ENCODE measurements around the gene DYNC2H1.

DYNC2H1 gene

DNA sequence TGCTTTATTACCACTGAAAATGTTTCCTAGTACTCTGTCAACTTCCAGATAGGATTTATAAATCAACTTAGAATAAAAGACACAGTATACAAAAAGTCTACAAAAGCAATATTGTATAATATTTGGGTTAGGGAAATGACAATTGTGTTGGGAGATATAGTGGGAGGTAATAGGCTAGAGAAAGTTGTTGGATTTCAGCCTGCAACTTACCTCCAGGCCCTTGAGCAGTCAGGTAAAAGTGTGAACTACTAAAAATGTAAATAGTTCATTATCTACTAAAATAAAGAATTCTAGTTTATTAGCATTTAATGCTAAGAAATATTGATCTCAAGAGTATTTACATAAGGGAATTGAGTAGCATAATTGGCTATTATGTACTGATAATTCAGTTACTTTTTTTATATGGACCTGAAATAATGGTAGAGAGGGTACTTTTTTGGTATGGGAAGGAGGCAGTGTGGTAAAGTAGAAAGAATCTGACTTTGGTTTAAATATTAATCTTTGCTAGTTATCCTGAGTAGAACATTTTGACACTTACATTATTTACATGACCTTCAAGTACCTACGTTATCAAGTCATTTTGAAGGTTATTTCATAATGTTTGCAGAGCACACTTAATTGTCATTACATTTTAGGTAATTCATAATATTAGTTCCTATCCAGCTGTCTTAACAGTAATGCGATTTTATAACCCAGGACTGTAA is 55.0 kb downstream of the DYNC2H1 start:
- no peak for TF ChIP-seq LEF1 (IDR thresholded peaks at IDR 0.05; ENCODE audit: borderline replicate concordance)
- no peak for TF ChIP-seq ZNF384 (IDR thresholded peaks at IDR 0.05)
- TF ChIP-seq TARDBP (IDR thresholded peaks at IDR 0.05) = no peak
- no peak for TF ChIP-seq SUZ12 (IDR thresholded peaks at IDR 0.05)
- TF ChIP-seq L3MBTL2 (conservative IDR thresholded peaks at IDR 0.05) = no peak
- TF ChIP-seq ELF4 (IDR thresholded peaks at IDR 0.05) = no peak
- TF ChIP-seq CTBP1 (IDR thresholded peaks at IDR 0.05; ENCODE audit: borderline replicate concordance) = no peak
- POLR2A ChIA-PET = no interaction called here
- DNase-seq (ENCODE audit: extremely low spot score) = no peak
- CTCF ChIA-PET = no interaction called here

DNA sequence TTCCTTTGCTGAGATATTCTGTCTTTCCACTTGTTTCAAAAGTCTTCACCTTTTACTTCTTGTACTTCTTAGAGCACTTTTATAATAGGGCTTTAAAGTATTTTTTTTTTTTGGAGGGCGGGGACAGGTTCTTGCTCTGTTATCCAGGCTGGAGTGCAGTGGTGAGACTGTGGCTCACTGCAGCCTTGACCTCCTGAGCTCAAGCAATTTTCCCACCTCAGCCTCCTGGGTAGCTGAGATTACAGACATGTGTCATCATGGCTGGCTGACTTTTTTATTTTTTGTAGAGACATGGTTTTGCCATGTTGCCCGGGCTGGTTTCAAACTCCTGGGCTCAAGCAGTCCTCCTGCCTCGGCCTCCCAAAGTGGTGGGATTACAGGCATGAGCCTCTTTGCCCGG is 57.9 kb downstream of the DYNC2H1 start:
- ChIA-PET POLR2A (no interaction called here), CTCF (no interaction called here)
- no peak for TF ChIP-seq BHLHE40 (IDR thresholded peaks at IDR 0.05; ENCODE audit: borderline replicate concordance)
- no peak for TF ChIP-seq ELF4 (IDR thresholded peaks at IDR 0.05)
- no peak for TF ChIP-seq SUZ12 (IDR thresholded peaks at IDR 0.05)
- TF ChIP-seq NFRKB (IDR thresholded peaks at IDR 0.05) = no peak
- TF ChIP-seq FOXA1 (IDR thresholded peaks at IDR 0.05) = no peak
- TF ChIP-seq TARDBP (IDR thresholded peaks at IDR 0.05) = no peak
- no peak for TF ChIP-seq FOXK2 (IDR thresholded peaks at IDR 0.05)
- TF ChIP-seq HDGF (IDR thresholded peaks at IDR 0.05; ENCODE audit: borderline replicate concordance) = no peak
- no peak for DNase-seq (ENCODE audit: extremely low spot score)

DNA sequence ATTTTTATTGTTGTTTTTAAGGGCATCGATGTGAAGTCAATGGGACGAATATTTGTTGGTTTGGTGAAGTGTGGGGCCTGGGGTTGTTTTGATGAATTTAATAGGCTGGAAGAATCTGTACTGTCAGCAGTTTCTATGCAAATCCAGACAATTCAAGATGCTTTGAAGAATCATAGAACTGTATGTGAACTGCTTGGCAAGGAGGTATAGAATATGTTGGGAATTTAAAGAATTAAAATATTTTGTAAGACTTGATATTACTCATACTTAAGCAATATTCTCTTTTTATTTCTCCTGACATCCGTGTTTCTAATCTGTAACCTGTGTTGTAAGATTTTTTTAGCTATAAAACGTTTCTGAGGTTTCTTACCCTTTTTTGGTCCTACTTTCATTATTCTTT is 61.6 kb downstream of the DYNC2H1 start:
- ChIA-PET POLR2A (no interaction called here), CTCF (interaction anchor here (0.6 kb wide), 1 partner anchor 25 kb away, joined by 3 read pairs; no protein-coding TSS in a partner anchor)
- TF ChIP-seq L3MBTL2 (conservative IDR thresholded peaks at IDR 0.05) (no peak), ELF4 (IDR thresholded peaks at IDR 0.05) (no peak), NFRKB (IDR thresholded peaks at IDR 0.05) (no peak), HDGF (IDR thresholded peaks at IDR 0.05; ENCODE audit: borderline replicate concordance) (no peak), ZNF384 (IDR thresholded peaks at IDR 0.05) (no peak), ARNT (IDR thresholded peaks at IDR 0.05) (no peak), FOXA1 (IDR thresholded peaks at IDR 0.05) (no peak), FOXK2 (IDR thresholded peaks at IDR 0.05) (no peak)
- TF ChIP-seq, protein P1, sequence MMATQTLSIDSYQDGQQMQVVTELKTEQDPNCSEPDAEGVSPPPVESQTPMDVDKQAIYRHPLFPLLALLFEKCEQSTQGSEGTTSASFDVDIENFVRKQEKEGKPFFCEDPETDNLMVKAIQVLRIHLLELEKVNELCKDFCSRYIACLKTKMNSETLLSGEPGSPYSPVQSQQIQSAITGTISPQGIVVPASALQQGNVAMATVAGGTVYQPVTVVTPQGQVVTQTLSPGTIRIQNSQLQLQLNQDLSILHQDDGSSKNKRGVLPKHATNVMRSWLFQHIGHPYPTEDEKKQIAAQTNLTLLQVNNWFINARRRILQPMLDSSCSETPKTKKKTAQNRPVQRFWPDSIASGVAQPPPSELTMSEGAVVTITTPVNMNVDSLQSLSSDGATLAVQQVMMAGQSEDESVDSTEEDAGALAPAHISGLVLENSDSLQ (IDR thresholded peaks at IDR 0.05) = no peak
- no peak for DNase-seq (ENCODE audit: extremely low spot score)

DNA sequence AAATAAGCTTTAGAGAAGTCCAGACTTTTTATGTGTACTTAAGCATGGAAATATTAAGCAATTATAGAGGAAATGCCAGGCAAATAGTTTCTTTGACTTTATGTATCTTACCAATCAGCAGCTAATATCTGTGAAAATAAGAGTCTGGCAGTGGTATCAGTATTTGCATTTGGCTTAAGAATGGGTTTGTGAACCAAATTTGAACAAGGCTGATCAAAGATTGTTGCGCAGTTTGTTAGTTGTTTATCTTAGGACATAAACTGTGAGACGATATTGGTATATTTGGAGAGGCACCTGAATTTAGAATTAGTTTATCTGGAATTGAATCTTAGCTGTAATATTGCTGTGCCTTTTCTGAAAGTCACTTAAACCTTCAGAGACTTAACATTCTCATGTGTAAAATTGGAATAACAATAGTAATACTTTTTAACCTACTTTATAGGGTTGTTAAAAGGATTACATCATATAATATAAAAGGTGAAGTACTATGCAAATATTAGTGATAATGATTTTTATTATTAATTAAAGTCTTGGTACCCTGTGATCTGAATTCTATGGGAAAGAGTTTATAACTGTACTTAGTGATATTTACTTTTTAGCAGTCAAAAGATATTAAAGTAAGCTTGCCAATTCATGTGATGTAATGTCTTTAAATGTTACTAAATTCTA is 66.4 kb downstream of the DYNC2H1 start:
- ChIA-PET CTCF (no interaction called here), POLR2A (no interaction called here)
- DNase-seq (ENCODE audit: extremely low spot score) = no peak
- TF ChIP-seq ELF4 (IDR thresholded peaks at IDR 0.05) = no peak
- TF ChIP-seq ZNF384 (IDR thresholded peaks at IDR 0.05) = no peak
- TF ChIP-seq SUZ12 (IDR thresholded peaks at IDR 0.05) = no peak
- no peak for TF ChIP-seq NFRKB (IDR thresholded peaks at IDR 0.05)
- no peak for TF ChIP-seq FOXA1 (IDR thresholded peaks at IDR 0.05)
- TF ChIP-seq HDGF (IDR thresholded peaks at IDR 0.05; ENCODE audit: borderline replicate concordance) = no peak
- no peak for TF ChIP-seq ARNT (IDR thresholded peaks at IDR 0.05)
- no peak for TF ChIP-seq TARDBP (IDR thresholded peaks at IDR 0.05)
- no peak for TF ChIP-seq L3MBTL2 (conservative IDR thresholded peaks at IDR 0.05)
- TF ChIP-seq CTBP1 (IDR thresholded peaks at IDR 0.05; ENCODE audit: borderline replicate concordance) = no peak
- no peak for TF ChIP-seq FOXK2 (IDR thresholded peaks at IDR 0.05)
- no peak for TF ChIP-seq FOXM1 (IDR thresholded peaks at IDR 0.05; ENCODE audit: borderline replicate concordance)
- TF ChIP-seq LEF1 (IDR thresholded peaks at IDR 0.05; ENCODE audit: borderline replicate concordance) = no peak
- TF ChIP-seq, protein P1 (IDR thresholded peaks at IDR 0.05) = no peak
- TF ChIP-seq BHLHE40 (IDR thresholded peaks at IDR 0.05; ENCODE audit: borderline replicate concordance) = no peak
- no peak for TF ChIP-seq SP1 (IDR thresholded peaks at IDR 0.05)

DNA sequence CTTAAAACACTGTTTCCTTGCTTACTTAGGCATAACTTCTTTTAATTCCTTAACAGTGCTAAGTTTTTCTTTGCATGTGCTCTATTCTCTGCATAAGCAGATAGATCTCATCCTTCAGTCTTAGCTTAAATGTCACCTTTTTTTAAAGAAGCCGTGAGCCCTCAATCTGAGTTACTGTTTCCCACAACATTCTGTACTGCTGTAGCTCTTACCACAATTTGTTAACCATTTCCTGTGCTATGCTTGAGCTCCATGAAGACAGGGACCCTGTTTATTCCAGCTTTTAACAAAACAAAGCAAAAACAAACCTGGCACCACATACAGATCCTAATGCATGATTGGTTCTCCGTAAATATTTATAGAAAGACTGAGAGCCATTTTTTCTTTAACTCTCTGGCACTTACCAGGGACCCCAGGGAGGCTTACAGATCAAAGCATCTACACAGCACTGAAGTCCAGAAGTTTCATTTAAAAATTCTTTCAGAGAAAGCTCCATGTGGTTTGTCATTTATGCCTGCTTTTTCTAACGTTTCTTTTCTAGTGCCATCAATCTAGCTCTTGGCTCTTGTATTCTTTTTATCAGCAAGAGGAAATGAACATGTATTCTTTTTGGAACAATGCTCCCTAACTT is 74.9 kb downstream of the DYNC2H1 start:
- TF ChIP-seq BHLHE40 (IDR thresholded peaks at IDR 0.05; ENCODE audit: borderline replicate concordance) (no peak), NFRKB (IDR thresholded peaks at IDR 0.05) (no peak), TARDBP (IDR thresholded peaks at IDR 0.05) (no peak), CTBP1 (IDR thresholded peaks at IDR 0.05; ENCODE audit: borderline replicate concordance) (no peak), FOXA1 (IDR thresholded peaks at IDR 0.05) (no peak), ELF4 (IDR thresholded peaks at IDR 0.05) (no peak), SP1 (IDR thresholded peaks at IDR 0.05) (no peak), FOXM1 (IDR thresholded peaks at IDR 0.05; ENCODE audit: borderline replicate concordance) (no peak), LEF1 (IDR thresholded peaks at IDR 0.05; ENCODE audit: borderline replicate concordance) (no peak), ARNT (IDR thresholded peaks at IDR 0.05) (no peak), HDGF (IDR thresholded peaks at IDR 0.05; ENCODE audit: borderline replicate concordance) (no peak), ZNF384 (IDR thresholded peaks at IDR 0.05) (no peak), SUZ12 (IDR thresholded peaks at IDR 0.05) (no peak), FOXK2 (IDR thresholded peaks at IDR 0.05) (no peak), L3MBTL2 (conservative IDR thresholded peaks at IDR 0.05) (no peak)
- TF ChIP-seq, protein P1 (IDR thresholded peaks at IDR 0.05) = no peak
- no peak for DNase-seq (ENCODE audit: extremely low spot score)
- ChIA-PET CTCF (no interaction called here), POLR2A (no interaction called here)

All from HEK293T (cell line).